Gastroesophageal sphincter (tissue), 4 donors: ENCODE measurements around the gene GZMM. TPM values are rescaled to one million over a fixed set of nuclear protein-coding genes. Genes with fewer than 3 reads are reported as not detected.

Source experiments
- ATAC-seq: fragments of 150-250 bp; one replicate; pipeline ENCODE4 v1.9.1; 2016; ENCODE audit warnings: mild to moderate bottlenecking, moderate library complexity
- H3K27ac ChIP-seq, 4 donors: fragments of 200-600 bp; sonication (generic) in 3 of 4; 1 replicate in 3 of 4; 2 replicates in 1 of 4; pipeline ENCODE4 v1.5.1; 2016 to 2019
- H3K27me3 ChIP-seq: fragments of 200-600 bp; sonication (generic); one replicate; pipeline ENCODE4 v1.5.1; 2019
- H3K36me3 ChIP-seq, 2 donors: fragments of 200-600 bp; sonication (generic); one replicate each; pipeline ENCODE4 v1.5.1; 2019; ENCODE audit warnings: control low read depth in 1 of 2
- H3K4me1 ChIP-seq, 3 donors: fragments of 200-600 bp; sonication (generic); 1 replicate in 2 of 3; 2 replicates in 1 of 3; pipeline ENCODE4 v1.5.1; 2016 to 2019; ENCODE audit warnings: control low read depth in 2 of 3
- H3K4me3 ChIP-seq, 2 donors: fragments of 200-600 bp; sonication (generic); one replicate each; pipeline ENCODE4 v1.5.1; 2019; ENCODE audit warnings: mild to moderate bottlenecking in 1 of 2, moderate library complexity in 1 of 2
- H3K9me3 ChIP-seq, 3 donors: fragments of 200-600 bp; sonication (generic); one replicate each; pipeline ENCODE4 v1.5.1; 2017 to 2019; ENCODE audit warnings: control low read depth in 2 of 3
- CTCF ChIP-seq, 4 experiments: fragments of 200-600 bp in 2 of 4; fragments of 450-650 bp in 2 of 4; sonication (generic) in 1 of 4; IDR thresholded peaks; one replicate each; pipeline ENCODE4 v1.5.1; 2017 to 2019; ENCODE audit warnings: antibody characterized with exemption in 4 of 4, mild to moderate bottlenecking in 2 of 4, moderate library complexity in 2 of 4
- EP300 ChIP-seq: sonication (generic); formaldehyde crosslinking; IDR thresholded peaks from one replicate; pipeline ENCODE4 v1.6.1; 2017; ENCODE audit warnings: antibody characterized with exemption, mild to moderate bottlenecking
- POLR2A ChIP-seq, 2 donors: fragments of 450-650 bp; IDR thresholded peaks; one replicate each; pipeline ENCODE4 v1.6.1; 2017; ENCODE audit warnings: antibody characterized with exemption in 2 of 2, mild to moderate bottlenecking in 2 of 2, moderate library complexity in 1 of 2
- POLR2AphosphoS5 ChIP-seq: sonication (generic); formaldehyde crosslinking; IDR thresholded peaks from one replicate; pipeline ENCODE4 v1.6.1; 2017; ENCODE audit warnings: antibody characterized with exemption
- WGBS, 2 donors: methylation state at CpG; one replicate each; pipeline ENCODE4 v1.1.5; 2018; ENCODE audit warnings: low coverage in 1 of 2; 5-methylcytosine and 5-hydroxymethylcytosine counted together
- total RNA-seq, 4 donors: library from RNA; depleted of rRNA; stranded (reverse); fragments of >200 nt; gene quantifications; one replicate each; pipeline ENCODE4 v1.1.0, GENCODE V29; 2016

The GZMM gene
- total RNA-seq, 4 donors from 2014 or later = 0.62 to 1.8 TPM; not detected in 2

GRCh38 chr19:595326-596262 is 51.7 kb downstream of the GZMM start:
- TF ChIP-seq POLR2A (IDR thresholded peaks at IDR 0.05) (no peak), CTCF (IDR thresholded peaks at IDR 0.05) (no peak)
- Histone ChIP-seq H3K9me3 (peaks cover 0 to 3% (median 0%) of the 10 kb centered on the region in 3 donors), H3K4me3 (no peak overlapping the region), H3K27me3 (peaks cover 73% of the 10 kb centered on the region), H3K4me1 (peaks cover 0 to 11% (median 0%) of the 10 kb centered on the region in 3 donors), H3K27ac (no peak overlapping the region), H3K36me3 (no peaks in the 10 kb centered on the region)
- no peak for ATAC-seq
- 70 to 80% methylated on average over 2 to 19 of the region's 42 CpGs for WGBS, 2 donors

GRCh38 chr19:596263-596655 is 52.4 kb downstream of the GZMM start:
- Histone ChIP-seq H3K9me3 (no peaks in the 10 kb centered on the region), H3K27me3 (peaks cover 66% of the 10 kb centered on the region), H3K27ac (no peak overlapping the region), H3K36me3 (no peaks in the 10 kb centered on the region), H3K4me3 (no peak overlapping the region), H3K4me1 (peaks cover 0 to 4% (median 0%) of the 10 kb centered on the region in 3 donors)
- WGBS, 2 donors = no CpG with 5 or more reads among the region's 16 CpGs
- no peak for ATAC-seq
- TF ChIP-seq POLR2AphosphoS5 (no peak), CTCF (IDR thresholded peaks at IDR 0.05) (no peak), POLR2A (IDR thresholded peaks at IDR 0.05) (no peak), EP300 (no peak)

GRCh38 chr19:597406-598315 is 53.8 kb downstream of the GZMM start:
- no peak for ATAC-seq
- WGBS, 2 donors = 57 to 75% methylated on average over 6 to 8 of the region's 18 CpGs
- peaks cover 52% of the 10 kb centered on the region for H3K27me3 ChIP-seq

More at GRCh38 chr19:597406-598315, 53.8 kb downstream of the GZMM start:
- H3K9me3 ChIP-seq = no peaks in the 10 kb centered on the region
- no peak overlapping the region for H3K27ac ChIP-seq
- H3K4me3 ChIP-seq = no peak overlapping the region
- H3K36me3 ChIP-seq = no peaks in the 10 kb centered on the region
- TF ChIP-seq POLR2AphosphoS5 (no peak), EP300 (no peak), POLR2A (IDR thresholded peaks at IDR 0.05) (no peak), CTCF (IDR thresholded peaks at IDR 0.05) (no peak)
- no peaks in the 10 kb centered on the region for H3K4me1 ChIP-seq

Other genes with a start within 250 kb of the GZMM start
- gene MIER2, start 199.3 kb upstream of the GZMM start, total RNA-seq = 10 to 100 TPM in 3 of 4 donors, 1 to 10 TPM in 1; 8.3 to 24.0 (median 20.1) TPM
- 1 to 10 TPM in 1 of 4 donors, under 1 TPM in 2, not detected in 1; 0.19 to 2.7 (median 0.67) TPM for gene C2CD4C, start 134.9 kb upstream of the GZMM start, total RNA-seq
- 10 to 100 TPM; 14.7 to 24.6 (median 20.4) TPM for gene SHC2, start 83.0 kb upstream of the GZMM start, total RNA-seq
- under 1 TPM in 3 of 4 donors, not detected in 1; 0.20 to 0.46 (median 0.40) TPM for gene MADCAM1, start 47.6 kb upstream of the GZMM start, total RNA-seq
- 10 to 100 TPM; 50.3 to 83.9 (median 69.7) TPM for gene TPGS1, start 36.6 kb upstream of the GZMM start, total RNA-seq
- 10 to 100 TPM; 43.2 to 86.9 (median 70.2) TPM for gene CDC34, start 12.3 kb upstream of the GZMM start, total RNA-seq
- gene BSG, start 28.5 kb downstream of the GZMM start, total RNA-seq = 100 to 1,000 TPM; 347 to 450 (median 384) TPM
- under 1 TPM; 0.12 to 0.27 (median 0.21) TPM for gene HCN2, start 45.8 kb downstream of the GZMM start, total RNA-seq
- gene POLRMT, start 89.5 kb downstream of the GZMM start, total RNA-seq = 10 to 100 TPM; 22.1 to 39.5 (median 28.1) TPM
- 1 to 10 TPM in 3 of 4 donors, under 1 TPM in 1; 0.67 to 4.7 (median 1.2) TPM for gene FGF22, start 95.8 kb downstream of the GZMM start, total RNA-seq
- 10 to 100 TPM; 47.7 to 57.9 (median 52.0) TPM for gene RNF126, start 119.2 kb downstream of the GZMM start, total RNA-seq
- 100 to 1,000 TPM; 105 to 200 (median 133) TPM for gene FSTL3, start 132.3 kb downstream of the GZMM start, total RNA-seq
- gene PRSS57, start 151.4 kb downstream of the GZMM start, total RNA-seq = not detected
- 100 to 1,000 TPM in 1 of 4 donors, 10 to 100 TPM in 3; 21.5 to 111 (median 53.0) TPM for gene PALM, start 164.9 kb downstream of the GZMM start, total RNA-seq
- under 1 TPM in 1 of 4 donors, not detected in 3; 0.52 TPM for gene MISP, start 207.1 kb downstream of the GZMM start, total RNA-seq